HG03378 (cell line): ENCODE data around the gene TYK2.
"Not testable (repeated sequence)": the region's sequence is repeated elsewhere in the genome, so short reads cannot be mapped to it uniquely, and the experiment has no call there.

ENCODE experiments used
- ATAC-seq: cut with Tn5 transposase; IDR thresholded peaks from one replicate; pipeline ENCODE4 v1.9.1; 2021; ENCODE audit warnings: mild to moderate bottlenecking, moderate library complexity; ENCODE audit not compliant: unreplicated experiment

The TYK2 gene

GRCh38 chr19:10378124-10378523 is 2.2 kb downstream of the TYK2 start:
- ATAC-seq: no peak

GRCh38 chr19:10377140-10377640 is 3.2 kb downstream of the TYK2 start:
- ATAC-seq: not testable (repeated sequence)

GRCh38 chr19:10374931-10375330 is 5.4 kb downstream of the TYK2 start:
- ATAC-seq: no peak

GRCh38 chr19:10372690-10373089 is 7.7 kb downstream of the TYK2 start:
- no peak for ATAC-seq

- ATAC-seq: no peak
Observed at GRCh38 chr19:10368101-10368803, 12.1 kb downstream of the TYK2 start.

- ATAC-seq: not testable (repeated sequence)
Observed at GRCh38 chr19:10366950-10367512, 13.3 kb downstream of the TYK2 start.

GRCh38 chr19:10365518-10365917 is 14.9 kb downstream of the TYK2 start:
- ATAC-seq: no peak

GRCh38 chr19:10364644-10365043 is 15.7 kb downstream of the TYK2 start:
- no peak for ATAC-seq

GRCh38 chr19:10363789-10364281 is 16.5 kb downstream of the TYK2 start:
- no peak for ATAC-seq

- ATAC-seq: no peak
Observed at GRCh38 chr19:10362259-10362658, 18.1 kb downstream of the TYK2 start.

GRCh38 chr19:10361569-10362011 is 18.8 kb downstream of the TYK2 start:
- no peak for ATAC-seq

GRCh38 chr19:10356431-10356830 is 23.9 kb downstream of the TYK2 start:
- ATAC-seq: no peak

- no peak for ATAC-seq
Observed at GRCh38 chr19:10353793-10354391, 26.5 kb downstream of the TYK2 start.

GRCh38 chr19:10352764-10353671 is 27.4 kb downstream of the TYK2 start:
- no peak for ATAC-seq

- ATAC-seq: no peak
Observed at GRCh38 chr19:10346509-10346908, 33.9 kb downstream of the TYK2 start.

- ATAC-seq: no peak
Observed at GRCh38 chr19:10344780-10345179, 35.6 kb downstream of the TYK2 start.

GRCh38 chr19:10343495-10343894 is 36.9 kb downstream of the TYK2 start:
- ATAC-seq: no peak

- ATAC-seq: no peak
Observed at GRCh38 chr19:10339977-10340376, 40.4 kb downstream of the TYK2 start.

- no peak for ATAC-seq
Observed at GRCh38 chr19:10339380-10339960, 40.9 kb downstream of the TYK2 start, which contains the start of gene ICAM3. Gene ICAM3 (minus strand): TSS chr19:10339624. CDS start chr19:10339614, 10 bp downstream.

GRCh38 chr19:10338940-10339339 is 41.4 kb downstream of the TYK2 start:
- no peak for ATAC-seq
